ENCODE data around the gene NCAPG. TPM values are rescaled to one million over a fixed set of nuclear protein-coding genes. Genes with fewer than 3 reads are reported as not detected.

Gene NCAPG
- total RNA-seq, 1 experiment from 2014 or later = 46.3 TPM

DNA sequence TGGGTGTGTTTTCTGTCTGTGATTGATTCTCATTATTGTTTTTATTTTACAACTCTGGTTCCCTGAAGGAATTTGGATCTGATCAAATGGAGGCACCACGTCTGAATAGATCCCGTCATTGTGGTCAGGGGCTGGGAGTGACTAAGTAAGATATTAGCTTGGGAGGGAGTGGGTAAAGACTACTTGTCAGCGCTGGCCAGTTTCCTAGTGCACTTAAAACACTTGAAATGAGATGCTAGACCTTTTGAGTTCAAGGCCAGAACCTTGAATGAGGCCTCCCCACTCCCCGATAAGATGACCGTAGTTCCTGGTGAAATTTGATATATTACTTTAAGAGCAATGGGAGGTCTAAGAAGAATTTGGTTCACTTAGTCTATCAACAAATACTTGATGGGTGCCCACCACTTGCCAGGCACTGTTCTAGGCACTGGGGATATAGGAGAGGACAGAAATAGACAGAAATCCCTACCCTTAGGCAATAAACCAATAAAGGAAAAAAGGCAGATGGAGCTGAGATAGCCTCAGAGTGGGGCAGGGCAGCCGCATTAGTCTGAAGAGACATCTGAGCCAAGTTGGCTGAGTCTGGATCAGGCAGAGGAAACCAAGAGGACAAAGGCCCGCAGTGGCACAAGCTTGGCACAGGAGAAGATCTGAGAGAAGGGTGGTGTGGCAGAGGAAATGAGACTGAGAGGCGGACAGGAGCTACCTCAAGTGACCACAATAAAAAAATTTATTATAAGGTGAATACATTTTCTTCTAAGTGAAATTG lies 41.2 kb upstream of the NCAPG start:
- Histone ChIP-seq H3K9me2 (replicated peaks; ENCODE audit: insufficient read depth, low read length) (no peaks in the 10 kb centered on the region), H3K36me3 (ENCODE audit: insufficient read depth, low read length) (no peaks in the 10 kb centered on the region), H2AFZ (ENCODE audit: low read length) (no peak overlapping the region), H3K9ac (ENCODE audit: low read length) (no peak overlapping the region), H3K27ac (ENCODE audit: low read length) (no peak overlapping the region), H3K4me1 (ENCODE audit: low read length) (peaks cover 9% of the 10 kb centered on the region), H3K9me3 (ENCODE audit: low read length) (no peaks in the 10 kb centered on the region), H3K4me2 (ENCODE audit: low read depth, low read length, poor library complexity, severe bottlenecking) (no peak overlapping the region), H4K20me1 (ENCODE audit: insufficient read depth, low read depth, low read length) (no peaks in the 10 kb centered on the region), H3K79me2 (ENCODE audit: low read length) (no peaks in the 10 kb centered on the region), H3K27me3 (ENCODE audit: low read length) (no peaks in the 10 kb centered on the region), H3K4me3 (ENCODE audit: low read length) (no peak overlapping the region)
- DNase-seq = no peak

DNA sequence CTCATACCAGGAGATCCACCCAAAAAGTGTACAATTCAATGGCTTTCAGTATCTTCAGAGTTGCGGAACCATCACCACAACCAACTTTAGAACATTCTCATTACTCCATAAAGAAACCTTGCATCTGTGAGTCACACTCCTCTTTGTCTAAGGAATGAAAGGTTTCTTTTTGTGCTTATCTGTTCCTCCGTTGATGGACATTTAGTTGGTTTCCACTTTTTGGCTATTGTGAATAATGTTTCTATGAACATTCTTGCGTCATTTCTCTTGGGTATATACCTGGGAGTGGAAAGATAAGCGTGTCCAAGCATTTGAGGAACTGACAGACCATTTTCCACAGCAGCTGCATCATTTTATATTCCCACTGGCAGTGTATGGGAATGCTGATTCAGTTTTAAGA lies 39.9 kb upstream of the NCAPG start:
- no peaks in the 10 kb centered on the region for H3K36me3 ChIP-seq (ENCODE audit: insufficient read depth, low read length)
- H2AFZ ChIP-seq (ENCODE audit: low read length) = no peak overlapping the region
- H3K27me3 ChIP-seq (ENCODE audit: low read length) = no peaks in the 10 kb centered on the region
- H3K4me1 ChIP-seq (ENCODE audit: low read length) = peaks cover 9% of the 10 kb centered on the region
- no peak overlapping the region for H3K4me3 ChIP-seq (ENCODE audit: low read length)
- no peaks in the 10 kb centered on the region for H4K20me1 ChIP-seq (ENCODE audit: insufficient read depth, low read depth, low read length)
- H3K9me2 ChIP-seq (replicated peaks; ENCODE audit: insufficient read depth, low read length) = no peaks in the 10 kb centered on the region
- no peak for DNase-seq
- H3K9me3 ChIP-seq (ENCODE audit: low read length) = no peaks in the 10 kb centered on the region
- H3K79me2 ChIP-seq (ENCODE audit: low read length) = no peaks in the 10 kb centered on the region
- H3K4me2 ChIP-seq (ENCODE audit: low read depth, low read length, poor library complexity, severe bottlenecking) = no peak overlapping the region
- no peak overlapping the region for H3K27ac ChIP-seq (ENCODE audit: low read length)
- H3K9ac ChIP-seq (ENCODE audit: low read length) = no peak overlapping the region

DNA sequence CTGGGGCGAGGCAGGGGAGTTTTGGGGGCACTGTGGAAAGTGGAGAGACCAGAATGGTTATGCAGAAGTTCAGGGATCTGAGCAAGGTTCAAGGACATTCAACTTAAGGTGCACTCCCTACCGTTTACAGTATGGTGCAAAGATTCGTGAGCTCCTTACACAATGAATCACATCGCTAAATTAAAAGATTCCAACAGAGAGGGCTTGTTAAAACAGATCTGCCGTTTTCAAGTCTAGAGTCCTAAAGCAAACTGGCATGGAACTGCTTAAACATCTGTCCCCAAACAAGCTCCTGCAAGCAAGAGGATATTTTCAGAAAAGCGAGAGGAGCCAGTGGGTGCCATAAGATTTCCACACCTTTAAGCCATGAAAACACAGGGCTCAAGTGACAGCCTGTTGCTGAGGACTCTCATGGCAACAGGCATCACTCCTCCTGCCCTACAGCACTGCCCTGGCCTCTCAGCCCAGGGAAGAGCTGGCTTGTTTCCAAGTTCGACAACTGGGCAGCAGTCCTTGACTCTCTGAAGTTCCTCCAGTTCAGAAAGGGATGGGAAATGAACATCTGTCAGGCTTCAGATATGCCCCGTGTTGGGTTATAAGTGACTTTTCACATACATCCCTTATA lies 39.4 kb upstream of the NCAPG start:
- H3K9me3 ChIP-seq (ENCODE audit: low read length) = no peaks in the 10 kb centered on the region
- H4K20me1 ChIP-seq (ENCODE audit: insufficient read depth, low read depth, low read length) = no peaks in the 10 kb centered on the region
- H3K4me1 ChIP-seq (ENCODE audit: low read length) = peaks cover 9% of the 10 kb centered on the region
- no peak overlapping the region for H3K9ac ChIP-seq (ENCODE audit: low read length)
- no peak overlapping the region for H3K4me2 ChIP-seq (ENCODE audit: low read depth, low read length, poor library complexity, severe bottlenecking)
- no peak overlapping the region for H3K27ac ChIP-seq (ENCODE audit: low read length)
- H2AFZ ChIP-seq (ENCODE audit: low read length) = no peak overlapping the region
- no peak for DNase-seq
- H3K4me3 ChIP-seq (ENCODE audit: low read length) = no peak overlapping the region
- no peaks in the 10 kb centered on the region for H3K27me3 ChIP-seq (ENCODE audit: low read length)
- H3K36me3 ChIP-seq (ENCODE audit: insufficient read depth, low read length) = no peaks in the 10 kb centered on the region
- H3K79me2 ChIP-seq (ENCODE audit: low read length) = no peaks in the 10 kb centered on the region
- H3K9me2 ChIP-seq (replicated peaks; ENCODE audit: insufficient read depth, low read length) = no peaks in the 10 kb centered on the region

DNA sequence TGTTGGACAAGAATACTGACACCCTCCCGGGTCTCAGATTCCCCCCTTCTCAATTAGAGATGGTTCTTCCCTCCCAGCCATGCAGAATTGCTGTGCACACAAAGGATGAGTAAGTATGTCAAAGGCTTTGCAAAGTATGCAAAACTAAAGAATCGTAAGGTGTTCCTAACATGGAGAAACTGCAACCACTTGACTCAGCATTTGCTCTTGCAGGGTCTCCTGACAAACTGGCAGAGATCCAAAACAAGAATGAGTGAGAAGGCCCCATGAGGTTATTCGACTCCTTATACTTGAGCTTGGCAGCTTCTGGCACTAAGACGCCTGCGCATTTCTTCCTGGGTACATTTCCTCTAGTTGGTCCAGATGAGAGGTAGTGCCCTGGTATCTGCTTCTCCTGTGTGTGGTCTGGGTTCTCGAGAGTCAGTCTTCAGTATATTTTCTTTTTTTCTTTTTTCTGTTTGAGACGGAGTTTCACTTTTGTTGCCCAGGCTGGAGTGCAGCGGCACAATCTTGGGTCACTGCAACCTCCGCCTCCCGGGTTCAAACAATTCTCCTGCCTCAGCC lies 37.6 kb upstream of the NCAPG start:
- H2AFZ ChIP-seq (ENCODE audit: low read length) = no peak overlapping the region
- H3K27me3 ChIP-seq (ENCODE audit: low read length) = no peaks in the 10 kb centered on the region
- H3K9me2 ChIP-seq (replicated peaks; ENCODE audit: insufficient read depth, low read length) = no peaks in the 10 kb centered on the region
- H4K20me1 ChIP-seq (ENCODE audit: insufficient read depth, low read depth, low read length) = no peaks in the 10 kb centered on the region
- no peak overlapping the region for H3K27ac ChIP-seq (ENCODE audit: low read length)
- H3K4me1 ChIP-seq (ENCODE audit: low read length) = peaks cover 9% of the 10 kb centered on the region
- H3K4me3 ChIP-seq (ENCODE audit: low read length) = no peak overlapping the region
- no peak overlapping the region for H3K4me2 ChIP-seq (ENCODE audit: low read depth, low read length, poor library complexity, severe bottlenecking)
- no peaks in the 10 kb centered on the region for H3K9me3 ChIP-seq (ENCODE audit: low read length)
- no peak overlapping the region for H3K9ac ChIP-seq (ENCODE audit: low read length)
- no peaks in the 10 kb centered on the region for H3K36me3 ChIP-seq (ENCODE audit: insufficient read depth, low read length)
- peak; percentile 48 for DNase-seq
- no peaks in the 10 kb centered on the region for H3K79me2 ChIP-seq (ENCODE audit: low read length)

DNA sequence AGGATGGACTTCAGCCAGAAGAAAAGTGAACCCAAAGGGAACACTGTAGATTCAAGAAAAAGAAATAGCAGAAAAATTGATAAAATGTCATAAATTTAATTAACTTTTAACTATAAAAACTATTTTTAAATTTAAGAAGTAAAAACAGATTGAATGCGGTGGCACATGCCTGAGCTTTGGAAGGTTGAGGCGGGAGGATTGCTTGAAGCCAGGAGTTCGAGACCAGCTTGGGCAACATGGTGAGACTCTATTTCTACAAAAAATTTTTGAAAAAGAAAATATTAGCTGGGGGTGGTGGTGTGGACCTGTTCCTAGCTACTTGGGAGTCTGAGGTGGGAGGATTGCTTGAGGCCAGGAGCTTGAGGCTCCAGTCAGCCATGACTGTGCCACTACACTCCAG lies 32.3 kb upstream of the NCAPG start:
- Histone ChIP-seq H3K9me2 (replicated peaks; ENCODE audit: insufficient read depth, low read length) (no peaks in the 10 kb centered on the region), H3K9me3 (ENCODE audit: low read length) (no peaks in the 10 kb centered on the region), H3K79me2 (ENCODE audit: low read length) (no peaks in the 10 kb centered on the region), H3K9ac (ENCODE audit: low read length) (no peak overlapping the region), H3K36me3 (ENCODE audit: insufficient read depth, low read length) (no peaks in the 10 kb centered on the region), H3K27ac (ENCODE audit: low read length) (no peak overlapping the region), H3K4me2 (ENCODE audit: low read depth, low read length, poor library complexity, severe bottlenecking) (no peak overlapping the region), H3K27me3 (ENCODE audit: low read length) (no peaks in the 10 kb centered on the region), H3K4me3 (ENCODE audit: low read length) (no peak overlapping the region), H3K4me1 (ENCODE audit: low read length) (no peaks in the 10 kb centered on the region), H4K20me1 (ENCODE audit: insufficient read depth, low read depth, low read length) (no peaks in the 10 kb centered on the region), H2AFZ (ENCODE audit: low read length) (no peak overlapping the region)
- no peak for DNase-seq

DNA sequence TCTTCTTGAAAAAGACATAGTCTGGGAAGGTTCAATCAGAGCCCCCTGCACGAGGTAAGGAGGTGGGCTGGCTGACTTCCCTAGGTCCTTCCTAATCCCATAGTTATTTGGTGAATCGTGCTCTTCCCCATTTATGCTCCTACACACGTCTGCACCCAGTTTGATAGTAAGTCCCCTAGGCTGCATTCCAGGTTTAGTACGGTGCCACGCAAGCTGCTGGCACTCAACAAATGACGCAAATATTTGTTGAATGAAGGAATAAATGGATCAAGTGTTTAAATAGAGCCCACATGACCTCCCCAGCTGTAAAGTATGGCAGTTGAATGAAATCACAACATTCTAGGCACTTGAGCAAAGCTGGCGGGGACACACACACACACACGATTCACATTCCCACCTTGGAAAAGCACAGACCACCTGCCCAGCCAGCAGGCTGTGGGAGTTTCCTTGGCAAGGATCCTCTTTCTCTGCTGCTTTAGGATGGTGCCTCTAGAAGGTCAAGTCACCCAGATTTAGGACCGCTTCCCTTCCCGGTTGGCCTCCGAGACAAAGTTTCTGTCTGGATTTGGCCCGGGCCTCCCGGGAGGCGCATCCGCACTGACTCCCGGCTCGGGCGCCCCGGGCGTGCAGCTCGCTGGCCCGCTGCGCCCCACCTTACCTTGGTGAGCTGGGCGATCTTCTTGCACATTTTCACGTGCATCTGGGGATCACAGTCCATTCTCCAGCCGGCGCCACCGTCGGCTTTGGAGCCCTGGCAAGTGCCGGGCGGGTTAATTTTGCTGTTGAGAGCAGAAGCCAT lies 30.1 kb upstream of the NCAPG start:
- no peak overlapping the region for H3K4me2 ChIP-seq (ENCODE audit: low read depth, low read length, poor library complexity, severe bottlenecking)
- no peak overlapping the region for H3K4me3 ChIP-seq (ENCODE audit: low read length)
- no peaks in the 10 kb centered on the region for H3K79me2 ChIP-seq (ENCODE audit: low read length)
- H3K27ac ChIP-seq (ENCODE audit: low read length) = no peak overlapping the region
- H3K27me3 ChIP-seq (ENCODE audit: low read length) = no peaks in the 10 kb centered on the region
- no peaks in the 10 kb centered on the region for H3K9me3 ChIP-seq (ENCODE audit: low read length)
- no peak for DNase-seq
- H4K20me1 ChIP-seq (ENCODE audit: insufficient read depth, low read depth, low read length) = no peaks in the 10 kb centered on the region
- no peak overlapping the region for H3K9ac ChIP-seq (ENCODE audit: low read length)
- H3K36me3 ChIP-seq (ENCODE audit: insufficient read depth, low read length) = no peaks in the 10 kb centered on the region
- H3K4me1 ChIP-seq (ENCODE audit: low read length) = no peaks in the 10 kb centered on the region
- H2AFZ ChIP-seq (ENCODE audit: low read length) = no peak overlapping the region
- H3K9me2 ChIP-seq (replicated peaks; ENCODE audit: insufficient read depth, low read length) = no peaks in the 10 kb centered on the region

DNA sequence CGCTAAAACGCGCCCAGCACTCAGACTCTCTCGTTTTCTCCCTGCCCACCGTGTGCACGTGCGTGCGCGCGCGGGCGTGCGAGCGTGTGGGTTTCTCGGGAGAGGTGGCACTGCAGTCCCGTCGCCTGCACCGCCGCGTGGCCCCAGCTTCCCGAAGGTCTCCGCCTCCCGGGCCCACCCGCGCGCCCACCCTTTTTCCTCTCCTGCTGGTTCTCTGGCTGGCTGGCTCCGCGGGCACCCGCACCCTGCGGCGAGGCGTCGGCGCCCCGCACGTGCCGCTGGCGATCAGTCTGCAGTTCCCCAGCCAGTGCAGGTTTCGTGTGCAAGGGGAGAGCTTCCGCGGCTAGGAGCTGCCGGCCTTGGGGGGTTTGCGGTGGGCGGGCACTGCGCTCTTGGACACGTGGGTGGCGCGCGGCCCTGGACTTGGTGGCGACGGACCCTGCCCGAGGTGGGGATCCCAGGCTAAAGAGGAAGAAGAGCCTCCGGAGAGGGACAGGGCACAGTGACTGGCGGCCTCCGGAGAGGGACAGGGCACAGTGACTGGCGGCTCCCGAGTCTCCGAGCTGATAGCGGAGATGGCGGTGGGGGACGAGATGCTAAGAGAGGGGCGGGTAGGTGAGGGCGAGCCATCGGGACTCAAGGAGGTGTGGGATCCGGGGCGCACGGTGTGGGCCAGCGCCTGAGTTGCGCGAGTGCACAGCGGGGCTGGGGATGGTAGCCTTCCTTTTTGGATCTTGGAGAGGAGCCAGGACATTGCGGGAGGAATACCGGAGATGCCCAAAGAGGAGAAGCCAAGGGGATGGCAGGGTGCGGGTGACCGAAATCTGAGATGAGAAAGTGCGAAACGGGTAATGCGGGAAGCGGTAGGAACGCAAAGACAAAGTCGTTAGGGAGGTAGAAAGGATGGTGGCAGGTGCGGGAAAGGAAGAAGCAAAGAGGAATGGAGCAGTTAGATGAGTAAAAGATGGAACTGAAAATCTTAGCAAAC lies 29.2 kb upstream of the NCAPG start, which contains the start of gene FAM184B:
Gene FAM184B, minus strand, starts transcription at position 322 of the 988 bp plus-strand sequence. CDS start 322 bp downstream, outside the sequence.
- H2AFZ ChIP-seq (ENCODE audit: low read length) = no peak within 1 kb of the TSS
- DNase-seq = no peak
- H3K4me2 ChIP-seq (ENCODE audit: low read depth, low read length, poor library complexity, severe bottlenecking) = no peak within 1 kb of the TSS
- H3K27me3 ChIP-seq (ENCODE audit: low read length) = no peaks in the 10 kb centered on the region
- no peaks in the 10 kb centered on the region for H3K9me2 ChIP-seq (replicated peaks; ENCODE audit: insufficient read depth, low read length)
- H3K4me1 ChIP-seq (ENCODE audit: low read length) = no peaks in the 10 kb centered on the region
- H3K4me3 ChIP-seq (ENCODE audit: low read length) = no peak within 1 kb of the TSS
- H4K20me1 ChIP-seq (ENCODE audit: insufficient read depth, low read depth, low read length) = no peaks in the 10 kb centered on the region
- H3K36me3 ChIP-seq (ENCODE audit: insufficient read depth, low read length) = no peaks in the 10 kb centered on the region
- no peak within 1 kb of the TSS for H3K9ac ChIP-seq (ENCODE audit: low read length)
- no peak within 1 kb of the TSS for H3K27ac ChIP-seq (ENCODE audit: low read length)
- H3K79me2 ChIP-seq (ENCODE audit: low read length) = no peaks in the 10 kb centered on the region
- H3K9me3 ChIP-seq (ENCODE audit: low read length) = no peaks in the 10 kb centered on the region
